Endothelial cell (in vitro differentiated cells): Measurements from ENCODE around the gene FOXS1. TPM values are rescaled to one million over a fixed set of nuclear protein-coding genes. Genes with fewer than 3 reads are reported as not detected.

Experiments used
- DNase-seq: peaks from one replicate; pipeline ENCODE4 v3.0.0; 2021; ENCODE audit warnings: low spot score
- H3K27ac Mint-ChIP-seq: one replicate; pipeline ENCODE4 v1.8.0; 2021; ENCODE audit warnings: mixed read lengths, inconsistent platforms; ENCODE audit not compliant: unreplicated experiment
- H3K27me3 Mint-ChIP-seq: one replicate; pipeline ENCODE4 v1.8.0; 2021; ENCODE audit warnings: mild to moderate bottlenecking, moderate library complexity, mixed read lengths, inconsistent platforms; ENCODE audit not compliant: unreplicated experiment
- H3K36me3 Mint-ChIP-seq: one replicate; pipeline ENCODE4 v1.8.0; 2021; ENCODE audit warnings: mild to moderate bottlenecking, low read depth, mixed read lengths, inconsistent platforms; ENCODE audit not compliant: unreplicated experiment
- H3K4me1 Mint-ChIP-seq: one replicate; pipeline ENCODE4 v1.8.0; 2021; ENCODE audit warnings: mild to moderate bottlenecking, mixed read lengths, inconsistent platforms; ENCODE audit not compliant: unreplicated experiment
- H3K4me3 Mint-ChIP-seq: one replicate; pipeline ENCODE4 v1.8.0; 2021; ENCODE audit warnings: mild to moderate bottlenecking, mixed read lengths, inconsistent platforms; ENCODE audit not compliant: unreplicated experiment
- H3K9me3 Mint-ChIP-seq: one replicate; pipeline ENCODE4 v1.8.0; 2021; ENCODE audit warnings: mixed read lengths, inconsistent platforms; ENCODE audit not compliant: unreplicated experiment
- CTCF ChIP-seq: fragments of 200-600 bp; sonication (generic); IDR thresholded peaks from one replicate; pipeline ENCODE4 v1.5.0; 2021; ENCODE audit warnings: antibody characterized with exemption; ENCODE audit not compliant: unreplicated experiment
- total RNA-seq: library from RNA; stranded (reverse); fragmentation: NEBNext Ultra II Directional; extraction: Animal tissue kit (Norgen Biotek cat#: 25700); gene quantifications from one replicate; pipeline ENCODE4 v1.2.1, GENCODE V29; 2021; ENCODE audit not compliant: unreplicated experiment

Gene FOXS1
- total RNA-seq, 1 donor from 2014 or later = 9.6 TPM

- Mint-ChIP-seq H3K27ac (no peak overlapping the region), H3K27me3 (peaks cover 5% of the 10 kb centered on the region), H3K36me3 (no peaks in the 10 kb centered on the region), H3K4me1 (peaks cover 8% of the 10 kb centered on the region), H3K9me3 (no peaks in the 10 kb centered on the region), H3K4me3 (no peak overlapping the region)
- no peak for TF ChIP-seq CTCF
- no peak for DNase-seq
These were observed 32.3 kb upstream of the FOXS1 start for GRCh38 chr20:31877684-31878083.

- no peaks in the 10 kb centered on the region for H3K9me3 Mint-ChIP-seq
- H3K27ac Mint-ChIP-seq = no peak overlapping the region
- no peak for TF ChIP-seq CTCF
- peaks cover 11% of the 10 kb centered on the region for H3K27me3 Mint-ChIP-seq
- DNase-seq = no peak
- no peaks in the 10 kb centered on the region for H3K36me3 Mint-ChIP-seq
- H3K4me3 Mint-ChIP-seq = no peak overlapping the region
- H3K4me1 Mint-ChIP-seq = peaks cover 12% of the 10 kb centered on the region
These were observed 30.3 kb upstream of the FOXS1 start for GRCh38 chr20:31875671-31876070.

- Mint-ChIP-seq H3K4me1 (peaks cover 12% of the 10 kb centered on the region), H3K27me3 (peaks cover 20% of the 10 kb centered on the region), H3K36me3 (peaks cover 3% of the 10 kb centered on the region), H3K4me3 (no peak overlapping the region), H3K9me3 (no peaks in the 10 kb centered on the region), H3K27ac (no peak overlapping the region)
- no peak for TF ChIP-seq CTCF
- no peak for DNase-seq
These were observed 27.0 kb upstream of the FOXS1 start for GRCh38 chr20:31872406-31872805.

GRCh38 chr20:31871618-31871954 is 26.2 kb upstream of the FOXS1 start:
- Mint-ChIP-seq H3K4me1 (peaks cover 12% of the 10 kb centered on the region), H3K36me3 (peaks cover 3% of the 10 kb centered on the region), H3K27me3 (peaks cover 20% of the 10 kb centered on the region), H3K27ac (no peak overlapping the region), H3K4me3 (no peak overlapping the region), H3K9me3 (no peaks in the 10 kb centered on the region)
- no peak for DNase-seq
- TF ChIP-seq CTCF = no peak

GRCh38 chr20:31870726-31871617 is 25.6 kb upstream of the FOXS1 start:
- no peaks in the 10 kb centered on the region for H3K9me3 Mint-ChIP-seq
- no peak overlapping the region for H3K27ac Mint-ChIP-seq
- H3K4me3 Mint-ChIP-seq = peak overlapping the region; percentile 93
- H3K36me3 Mint-ChIP-seq = peaks cover 3% of the 10 kb centered on the region
- no peak for DNase-seq
- no peak for TF ChIP-seq CTCF
- peaks cover 20% of the 10 kb centered on the region for H3K27me3 Mint-ChIP-seq
- peaks cover 12% of the 10 kb centered on the region for H3K4me1 Mint-ChIP-seq
